GM18517 (cell line): Measurements from ENCODE around the gene GSX1.

Source experiments
- ATAC-seq: cut with Tn5 transposase; IDR thresholded peaks from one replicate; pipeline ENCODE4 v1.9.1; 2021; ENCODE audit warnings: mild to moderate bottlenecking, moderate library complexity; ENCODE audit not compliant: unreplicated experiment

The GSX1 gene

GRCh38 chr13:27826379-27827353 is 34.4 kb downstream of the GSX1 start:
- no peak for ATAC-seq

- ATAC-seq = no peak
Measured at GRCh38 chr13:27827646-27828045, 35.4 kb downstream of the GSX1 start.

- no peak for ATAC-seq
Measured at GRCh38 chr13:27830010-27830409, 37.7 kb downstream of the GSX1 start.

- ATAC-seq = no peak
Measured at GRCh38 chr13:27833206-27833605, 40.9 kb downstream of the GSX1 start.

GRCh38 chr13:27834095-27834494 is 41.8 kb downstream of the GSX1 start:
- ATAC-seq = no peak

GRCh38 chr13:27835799-27836198 is 43.5 kb downstream of the GSX1 start:
- no peak for ATAC-seq

GRCh38 chr13:27839809-27840467 is 47.7 kb downstream of the GSX1 start:
- no peak for ATAC-seq

- ATAC-seq = no peak
Measured at GRCh38 chr13:27842571-27842970, 50.3 kb downstream of the GSX1 start.
